ENCODE data around the gene SASH1.

The SASH1 gene

GRCh38 chr6:148509119-148509799 lies 166.6 kb downstream of the SASH1 start:
- no peak for TF ChIP-seq CTCF (conservative IDR thresholded peaks at IDR 0.05; ENCODE audit: control insufficient read depth, insufficient read depth, low read depth, low read length)
- H3K4me3 ChIP-seq (ENCODE audit: control insufficient read depth, low read depth, low read length): peak overlapping the region; percentile 67
- peak; percentile 68 for DNase-seq (ENCODE audit: low read depth)

- peak overlapping the region; percentile 67 for H3K4me3 ChIP-seq (ENCODE audit: control insufficient read depth, low read depth, low read length)
- peak; percentile 99 for DNase-seq (ENCODE audit: low read depth)
- TF ChIP-seq CTCF (conservative IDR thresholded peaks at IDR 0.05; ENCODE audit: control insufficient read depth, insufficient read depth, low read depth, low read length): no peak
Observed at GRCh38 chr6:148509800-148510581, 167.4 kb downstream of the SASH1 start.

- no peak for TF ChIP-seq CTCF (conservative IDR thresholded peaks at IDR 0.05; ENCODE audit: control insufficient read depth, insufficient read depth, low read depth, low read length)
- peak overlapping the region; percentile 23 for H3K4me3 ChIP-seq (ENCODE audit: control insufficient read depth, low read depth, low read length)
- peak; percentile 83 for DNase-seq (ENCODE audit: low read depth)
Observed at GRCh38 chr6:148513145-148514071, 170.8 kb downstream of the SASH1 start.

- peak overlapping the region; percentile 23 for H3K4me3 ChIP-seq (ENCODE audit: control insufficient read depth, low read depth, low read length)
- peak; percentile 70 for DNase-seq (ENCODE audit: low read depth)
- TF ChIP-seq CTCF (conservative IDR thresholded peaks at IDR 0.05; ENCODE audit: control insufficient read depth, insufficient read depth, low read depth, low read length): no peak
Observed at GRCh38 chr6:148514091-148514845, 171.6 kb downstream of the SASH1 start.

GRCh38 chr6:148516217-148516616 lies 173.6 kb downstream of the SASH1 start:
- no peak for TF ChIP-seq CTCF (conservative IDR thresholded peaks at IDR 0.05; ENCODE audit: control insufficient read depth, insufficient read depth, low read depth, low read length)
- no peak for DNase-seq (ENCODE audit: low read depth)
- H3K4me3 ChIP-seq (ENCODE audit: control insufficient read depth, low read depth, low read length): no peak overlapping the region

GRCh38 chr6:148516617-148517016 lies 174.0 kb downstream of the SASH1 start:
- DNase-seq (ENCODE audit: low read depth): no peak
- no peak for TF ChIP-seq CTCF (conservative IDR thresholded peaks at IDR 0.05; ENCODE audit: control insufficient read depth, insufficient read depth, low read depth, low read length)
- no peak overlapping the region for H3K4me3 ChIP-seq (ENCODE audit: control insufficient read depth, low read depth, low read length)

Measured in fibroblast of mammary gland (primary cell).